ENCODE data around the gene ANO6. TPM values are rescaled to one million over a fixed set of nuclear protein-coding genes. Genes with fewer than 3 reads are reported as not detected.
"Not testable (repeated sequence)": the region's sequence is repeated elsewhere in the genome, so short reads cannot be mapped to it uniquely, and the experiment has no call there.

ANO6 gene
- polyA plus RNA-seq, 1 donor (not counting 4 experiments of a cell fraction or from before 2014, with no cell fraction given) = 64.3 TPM

GRCh38 chr12:45170456-45171042 is 45.3 kb upstream of the ANO6 start:
- Histone ChIP-seq H4K20me1 (ENCODE audit: control insufficient read depth, extremely low read depth, insufficient read depth, low read length) (no peaks in the 10 kb centered on the region), H3K4me3 (ENCODE audit: control insufficient read depth in 2 of 3, extremely low read depth in 1 of 3, insufficient read depth in 2 of 3, low read depth in 1 of 3, low read length in 3 of 3) (no peak overlapping the region), H3K9me1 (ENCODE audit: control insufficient read depth, extremely low read depth, insufficient read depth, low read length) (no peaks in the 10 kb centered on the region), H3K9me3 (ENCODE audit: control insufficient read depth, low read depth, low read length) (no peaks in the 10 kb centered on the region), H3K36me3 (ENCODE audit: control insufficient read depth in 2 of 2, extremely low read depth in 1 of 2, insufficient read depth in 2 of 2, low read length in 2 of 2) (peaks cover 0 to 2% of the 10 kb centered on the region in 2 experiments), H3K9ac (ENCODE audit: control insufficient read depth, extremely low read depth, insufficient read depth, low read length) (no peak overlapping the region), H3K79me2 (ENCODE audit: control insufficient read depth, insufficient read depth, low read length) (no peaks in the 10 kb centered on the region), H3K4me1 (ENCODE audit: control insufficient read depth, extremely low read depth, insufficient read depth, low read length) (no peaks in the 10 kb centered on the region), H3K27ac (ENCODE audit: control insufficient read depth, insufficient read depth, low read length) (no peak overlapping the region), H2AFZ (ENCODE audit: control insufficient read depth, low read length) (no peak overlapping the region), H3K4me2 (ENCODE audit: control insufficient read depth, extremely low read depth, insufficient read depth, low read depth, low read length) (no peak overlapping the region), H3K27me3 (ENCODE audit: control insufficient read depth, extremely low read depth, insufficient read depth, low read length) (no peaks in the 10 kb centered on the region)
- no peak for TF ChIP-seq EZH2 (IDR thresholded peaks at IDR 0.05; ENCODE audit: low read length)
- TF ChIP-seq, protein P1, sequence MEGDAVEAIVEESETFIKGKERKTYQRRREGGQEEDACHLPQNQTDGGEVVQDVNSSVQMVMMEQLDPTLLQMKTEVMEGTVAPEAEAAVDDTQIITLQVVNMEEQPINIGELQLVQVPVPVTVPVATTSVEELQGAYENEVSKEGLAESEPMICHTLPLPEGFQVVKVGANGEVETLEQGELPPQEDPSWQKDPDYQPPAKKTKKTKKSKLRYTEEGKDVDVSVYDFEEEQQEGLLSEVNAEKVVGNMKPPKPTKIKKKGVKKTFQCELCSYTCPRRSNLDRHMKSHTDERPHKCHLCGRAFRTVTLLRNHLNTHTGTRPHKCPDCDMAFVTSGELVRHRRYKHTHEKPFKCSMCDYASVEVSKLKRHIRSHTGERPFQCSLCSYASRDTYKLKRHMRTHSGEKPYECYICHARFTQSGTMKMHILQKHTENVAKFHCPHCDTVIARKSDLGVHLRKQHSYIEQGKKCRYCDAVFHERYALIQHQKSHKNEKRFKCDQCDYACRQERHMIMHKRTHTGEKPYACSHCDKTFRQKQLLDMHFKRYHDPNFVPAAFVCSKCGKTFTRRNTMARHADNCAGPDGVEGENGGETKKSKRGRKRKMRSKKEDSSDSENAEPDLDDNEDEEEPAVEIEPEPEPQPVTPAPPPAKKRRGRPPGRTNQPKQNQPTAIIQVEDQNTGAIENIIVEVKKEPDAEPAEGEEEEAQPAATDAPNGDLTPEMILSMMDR (optimal IDR thresholded peaks at IDR 0.05 in 1 of 3, IDR thresholded peaks at IDR 0.05 in 1 of 3, conservative IDR thresholded peaks at IDR 0.05 in 1 of 3; ENCODE audit: extremely low read depth in 1 of 3, insufficient read depth in 2 of 3, low read length in 3 of 3) = peak; percentile 86 to 92 (median 87)
- FAIRE-seq = peak; percentile 74
- dilution Hi-C loops (cut with MboI; ENCODE audit: extremely low pct_ligation_motif_present, low sequenced_read_pairs) = no loop called here
- DNase-seq (ENCODE audit: low read depth, low spot score) = peak; percentile 45

DNA sequence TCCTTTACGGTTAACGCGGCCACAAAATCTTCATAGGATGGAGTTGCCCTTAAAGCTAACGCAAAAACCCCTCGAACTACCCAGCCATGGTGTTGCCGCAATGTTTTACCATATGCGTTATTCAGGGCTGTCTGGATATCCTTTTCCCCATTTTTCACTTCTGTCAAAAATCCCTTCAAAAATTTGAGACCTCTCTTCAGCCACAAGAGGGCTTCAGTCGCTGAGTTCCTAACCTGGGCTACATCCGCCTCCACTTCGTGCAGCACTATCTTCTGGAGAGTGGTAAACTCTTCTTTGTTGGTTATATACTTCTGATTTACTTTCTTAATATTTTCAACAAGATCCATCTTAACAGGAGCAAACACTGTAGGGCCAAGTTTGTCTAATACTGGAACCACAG is 42.6 kb upstream of the ANO6 start:
- TF ChIP-seq, protein P1 (optimal IDR thresholded peaks at IDR 0.05 in 1 of 3, IDR thresholded peaks at IDR 0.05 in 1 of 3, conservative IDR thresholded peaks at IDR 0.05 in 1 of 3; ENCODE audit: extremely low read depth in 1 of 3, insufficient read depth in 2 of 3, low read length in 3 of 3) = peak in 1 of 3 experiments; percentile 5
- H3K79me2 ChIP-seq (ENCODE audit: control insufficient read depth, insufficient read depth, low read length); H3K9me1 ChIP-seq (ENCODE audit: control insufficient read depth, extremely low read depth, insufficient read depth, low read length); H3K36me3 ChIP-seq (ENCODE audit: control insufficient read depth in 2 of 2, extremely low read depth in 1 of 2, insufficient read depth in 2 of 2, low read length in 2 of 2); H3K9ac ChIP-seq (ENCODE audit: control insufficient read depth, extremely low read depth, insufficient read depth, low read length); H2AFZ ChIP-seq (ENCODE audit: control insufficient read depth, low read length); H3K27ac ChIP-seq (ENCODE audit: control insufficient read depth, insufficient read depth, low read length); H3K9me3 ChIP-seq (ENCODE audit: control insufficient read depth, low read depth, low read length); H3K4me1 ChIP-seq (ENCODE audit: control insufficient read depth, extremely low read depth, insufficient read depth, low read length); DNase-seq (ENCODE audit: low read depth, low spot score); dilution Hi-C loops (cut with MboI; ENCODE audit: extremely low pct_ligation_motif_present, low sequenced_read_pairs); H3K4me3 ChIP-seq (ENCODE audit: control insufficient read depth in 2 of 3, extremely low read depth in 1 of 3, insufficient read depth in 2 of 3, low read depth in 1 of 3, low read length in 3 of 3); H4K20me1 ChIP-seq (ENCODE audit: control insufficient read depth, extremely low read depth, insufficient read depth, low read length); H3K4me2 ChIP-seq (ENCODE audit: control insufficient read depth, extremely low read depth, insufficient read depth, low read depth, low read length); H3K27me3 ChIP-seq (ENCODE audit: control insufficient read depth, extremely low read depth, insufficient read depth, low read length): not testable (repeated sequence)
- FAIRE-seq = peak; percentile 85

All from keratinocyte (primary cell).